Gastrocnemius medialis (tissue), 4 donors: ENCODE measurements around the gene GLOD4.

Experiments
- POLR2A ChIP-seq, 2 donors: fragments of 450-650 bp; IDR thresholded peaks; one replicate each; pipeline ENCODE4 v1.6.1; 2017; ENCODE audit warnings: antibody characterized with exemption in 2 of 2, mild to moderate bottlenecking in 2 of 2, moderate library complexity in 2 of 2
- TF ChIP-seq, protein P1 (sequence below), 5 experiments: fragments of 450-650 bp in 3 of 5; fragments of 200-600 bp in 2 of 5; sonication (generic) in 2 of 5; IDR thresholded peaks in 4 of 5; conservative IDR thresholded peaks in 1 of 5; 1 replicate in 4 of 5; 2 replicates in 1 of 5; pipeline ENCODE4 v1.5.1; 2016 to 2019; ENCODE audit warnings: antibody characterized with exemption in 5 of 5, mild to moderate bottlenecking in 3 of 5, moderate library complexity in 3 of 5

DNA sequence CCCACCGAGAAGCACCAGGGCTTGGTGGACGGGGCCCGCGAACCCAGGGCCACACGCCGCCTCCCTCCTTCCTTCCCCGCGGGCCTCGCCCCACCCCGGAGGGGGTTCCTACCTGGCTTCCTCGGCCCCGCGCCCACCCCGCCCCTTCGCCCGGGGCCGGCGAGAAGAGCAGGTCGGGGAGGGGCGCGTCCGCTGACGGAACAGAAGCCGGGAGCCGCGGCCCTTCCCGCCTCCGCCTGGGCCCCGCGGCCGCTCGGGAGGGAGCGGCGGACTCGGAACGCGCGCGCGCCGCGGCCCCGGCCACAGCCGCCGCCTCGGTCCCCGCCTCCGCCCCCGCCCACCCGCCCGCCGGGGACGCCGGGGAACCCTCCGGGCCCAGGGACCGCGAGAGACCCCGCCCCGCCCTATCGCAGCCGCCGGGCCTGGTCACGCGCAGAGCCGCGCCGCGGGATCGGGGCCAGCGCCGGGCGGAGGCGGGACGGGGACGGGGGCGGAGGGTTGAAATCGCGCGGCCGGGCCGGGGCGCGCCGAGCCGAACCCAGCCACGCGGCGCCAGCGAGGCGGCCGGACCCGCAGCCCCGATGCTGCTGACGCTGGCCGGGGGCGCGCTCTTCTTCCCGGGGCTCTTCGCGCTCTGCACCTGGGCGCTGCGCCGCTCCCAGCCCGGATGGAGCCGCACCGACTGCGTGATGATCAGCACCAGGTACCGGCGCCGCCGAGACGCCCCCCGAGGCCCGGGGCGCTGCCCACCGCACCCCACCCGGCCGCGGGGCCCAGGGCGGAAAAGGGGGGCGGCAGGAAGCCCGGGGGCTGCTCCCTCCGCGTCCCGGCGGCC lies 49.8 kb downstream of the GLOD4 start, which contains the start of gene TLCD3A:
- TF ChIP-seq, protein P1, sequence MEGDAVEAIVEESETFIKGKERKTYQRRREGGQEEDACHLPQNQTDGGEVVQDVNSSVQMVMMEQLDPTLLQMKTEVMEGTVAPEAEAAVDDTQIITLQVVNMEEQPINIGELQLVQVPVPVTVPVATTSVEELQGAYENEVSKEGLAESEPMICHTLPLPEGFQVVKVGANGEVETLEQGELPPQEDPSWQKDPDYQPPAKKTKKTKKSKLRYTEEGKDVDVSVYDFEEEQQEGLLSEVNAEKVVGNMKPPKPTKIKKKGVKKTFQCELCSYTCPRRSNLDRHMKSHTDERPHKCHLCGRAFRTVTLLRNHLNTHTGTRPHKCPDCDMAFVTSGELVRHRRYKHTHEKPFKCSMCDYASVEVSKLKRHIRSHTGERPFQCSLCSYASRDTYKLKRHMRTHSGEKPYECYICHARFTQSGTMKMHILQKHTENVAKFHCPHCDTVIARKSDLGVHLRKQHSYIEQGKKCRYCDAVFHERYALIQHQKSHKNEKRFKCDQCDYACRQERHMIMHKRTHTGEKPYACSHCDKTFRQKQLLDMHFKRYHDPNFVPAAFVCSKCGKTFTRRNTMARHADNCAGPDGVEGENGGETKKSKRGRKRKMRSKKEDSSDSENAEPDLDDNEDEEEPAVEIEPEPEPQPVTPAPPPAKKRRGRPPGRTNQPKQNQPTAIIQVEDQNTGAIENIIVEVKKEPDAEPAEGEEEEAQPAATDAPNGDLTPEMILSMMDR (IDR thresholded peaks at IDR 0.05 in 4 of 5, conservative IDR thresholded peaks at IDR 0.05 in 1 of 5) = no peak
- peak in 1 of 2 donors; percentile 37 for TF ChIP-seq POLR2A (IDR thresholded peaks at IDR 0.05)
